Fibroblast of skin of right quadriceps (primary cell): Measurements from ENCODE around the gene TMEM121B.
A peak's percentile ranks its signal among the peaks of the same experiment; 100 is the strongest.

Experiments
- DNase-seq: peaks from one replicate; pipeline ENCODE4 v3.0.0-alpha.2; 2013

TMEM121B gene

GRCh38 chr22:17137861-17138425 lies 16.8 kb upstream of the TMEM121B start:
- no peak for DNase-seq

DNA sequence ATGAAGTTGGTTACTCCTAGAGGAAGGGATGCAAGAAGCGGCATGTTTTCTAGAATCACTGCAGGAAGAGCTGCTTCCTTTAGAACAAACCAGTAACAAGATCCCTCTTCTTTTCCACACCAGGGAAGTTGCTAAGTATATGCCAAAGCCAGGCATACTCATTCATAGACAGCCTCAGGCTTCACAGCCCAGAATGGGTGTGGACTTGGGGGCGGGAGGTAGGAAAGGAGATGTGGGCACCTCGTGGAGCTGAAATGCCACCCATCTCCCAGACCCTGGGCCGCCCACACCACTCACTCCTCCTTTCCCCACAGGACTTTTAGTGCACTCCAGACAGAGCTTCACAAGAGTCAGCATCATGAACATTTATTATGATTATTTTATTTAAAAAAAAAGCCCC lies 16.0 kb upstream of the TMEM121B start:
- DNase-seq = no peak

DNA sequence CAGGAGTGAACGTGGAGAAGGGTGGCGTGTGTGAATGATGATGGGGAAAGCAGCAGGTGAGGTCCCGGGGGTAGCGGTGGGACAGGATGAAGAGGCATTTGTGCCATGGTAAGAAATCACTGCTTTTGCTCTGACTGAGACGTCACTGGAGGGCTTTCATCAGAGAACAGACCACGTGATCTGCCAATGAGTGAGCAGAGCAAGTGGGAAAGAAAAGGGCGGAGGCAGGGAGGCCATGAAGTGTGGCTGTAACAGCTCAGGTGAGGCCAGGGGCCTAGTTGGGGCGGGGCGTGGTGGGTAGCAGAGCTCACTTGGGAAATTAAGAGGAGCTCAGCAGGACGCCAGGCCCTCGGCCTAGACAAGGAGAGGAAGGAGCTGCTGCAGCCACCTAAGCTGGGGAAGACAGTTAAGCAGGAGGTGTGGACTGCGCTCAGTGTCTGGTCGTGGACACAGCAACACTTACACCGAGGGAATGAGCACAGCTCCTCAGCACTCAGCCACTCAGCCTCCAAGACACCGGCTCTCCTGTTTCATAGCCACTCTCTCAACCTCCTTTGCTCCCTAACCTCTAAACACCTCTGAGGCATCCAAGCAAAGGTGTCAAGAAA lies 14.1 kb upstream of the TMEM121B start:
- no peak for DNase-seq

DNA sequence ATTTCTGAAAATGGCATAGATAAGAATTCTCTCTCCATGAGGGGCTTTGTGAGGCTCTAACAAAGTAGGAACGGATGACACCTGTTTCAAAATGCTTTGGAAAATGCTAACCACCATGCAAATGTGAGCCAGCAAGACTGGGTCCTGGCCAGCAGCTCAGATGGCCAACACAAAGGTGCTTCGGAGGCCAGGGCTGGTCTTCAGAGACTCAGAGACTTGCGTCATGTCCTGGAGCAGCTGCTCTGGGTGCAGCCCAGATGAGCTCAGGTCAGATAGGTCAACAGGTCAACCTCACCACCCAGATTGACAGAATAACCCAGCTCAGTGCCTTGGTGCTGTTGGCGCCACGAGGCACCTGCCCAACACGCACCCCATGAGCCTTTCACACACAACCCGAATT lies 12.0 kb upstream of the TMEM121B start:
- no peak for DNase-seq

- no peak for DNase-seq
Observed at GRCh38 chr22:17132112-17132511, 11.0 kb upstream of the TMEM121B start.

- DNase-seq = no peak
Observed at GRCh38 chr22:17131686-17132085, 10.5 kb upstream of the TMEM121B start.

DNA sequence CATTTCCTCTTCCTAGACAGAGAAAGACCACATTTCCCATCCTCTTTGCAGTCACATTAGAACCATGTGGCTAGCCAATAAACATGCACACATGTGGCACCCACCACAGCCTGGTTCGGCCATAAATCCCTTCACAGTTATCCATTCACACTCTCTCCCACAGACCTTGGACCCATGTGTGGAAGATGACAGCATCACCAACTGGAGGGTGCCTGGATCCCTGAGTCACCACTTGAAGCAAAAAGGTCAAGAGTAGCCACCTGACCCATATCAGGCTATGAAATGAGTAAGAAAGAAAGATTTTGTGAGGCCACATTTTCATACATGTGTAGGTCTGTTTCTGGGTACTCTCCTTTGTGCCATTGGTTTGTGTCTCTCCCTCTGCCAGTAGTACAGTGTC lies 9.0 kb upstream of the TMEM121B start:
- DNase-seq = peak; percentile 7

- DNase-seq = no peak
Observed at GRCh38 chr22:17120711-17121232, 388 bp downstream of the TMEM121B start.

GRCh38 chr22:17120281-17120680 lies 879 bp downstream of the TMEM121B start:
- peak; percentile 9 for DNase-seq

- no peak for DNase-seq
Observed at GRCh38 chr22:17119481-17120202, 1.5 kb downstream of the TMEM121B start.

DNA sequence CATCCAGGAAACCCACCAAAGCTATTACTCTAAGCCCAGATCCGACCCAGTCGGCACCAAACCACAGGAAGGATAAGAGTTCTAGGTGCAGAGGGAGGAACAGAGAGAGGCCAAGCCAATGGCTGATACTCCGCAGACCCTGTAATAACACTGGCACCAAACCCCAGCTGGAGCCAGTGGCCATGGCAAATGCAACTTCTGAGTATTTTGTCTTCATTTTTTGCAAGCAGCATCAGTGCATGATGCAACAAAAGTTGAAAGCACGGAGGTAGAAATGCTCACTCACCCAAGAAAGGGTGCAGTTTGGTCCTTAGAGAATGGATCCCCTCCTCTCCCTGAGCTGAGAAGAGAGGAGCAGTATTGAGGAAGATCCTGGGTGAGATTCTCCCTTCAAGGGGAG lies 2.8 kb downstream of the TMEM121B start:
- DNase-seq = no peak

- no peak for DNase-seq
Observed at GRCh38 chr22:17117890-17118289, 3.3 kb downstream of the TMEM121B start.

DNA sequence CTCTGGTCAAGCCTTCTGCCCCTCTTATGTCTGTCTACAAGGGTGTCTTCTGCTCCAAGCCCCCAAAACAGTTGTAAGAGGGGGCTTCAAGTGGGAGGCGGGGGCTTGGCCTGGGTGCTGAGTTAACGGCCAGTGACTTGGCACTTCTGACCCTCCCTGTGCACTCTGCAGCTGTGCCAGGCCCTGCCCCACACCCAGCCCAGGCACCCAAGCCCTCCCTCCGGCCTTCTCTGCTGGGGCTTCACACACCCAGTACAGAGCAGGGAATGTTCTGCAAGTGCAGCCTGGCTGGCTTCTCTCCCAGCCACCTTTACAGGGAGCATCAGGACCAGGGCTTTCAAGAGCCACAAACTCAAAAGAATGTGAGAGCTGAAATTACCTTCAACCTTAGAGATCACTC lies 3.8 kb downstream of the TMEM121B start:
- DNase-seq = no peak

DNA sequence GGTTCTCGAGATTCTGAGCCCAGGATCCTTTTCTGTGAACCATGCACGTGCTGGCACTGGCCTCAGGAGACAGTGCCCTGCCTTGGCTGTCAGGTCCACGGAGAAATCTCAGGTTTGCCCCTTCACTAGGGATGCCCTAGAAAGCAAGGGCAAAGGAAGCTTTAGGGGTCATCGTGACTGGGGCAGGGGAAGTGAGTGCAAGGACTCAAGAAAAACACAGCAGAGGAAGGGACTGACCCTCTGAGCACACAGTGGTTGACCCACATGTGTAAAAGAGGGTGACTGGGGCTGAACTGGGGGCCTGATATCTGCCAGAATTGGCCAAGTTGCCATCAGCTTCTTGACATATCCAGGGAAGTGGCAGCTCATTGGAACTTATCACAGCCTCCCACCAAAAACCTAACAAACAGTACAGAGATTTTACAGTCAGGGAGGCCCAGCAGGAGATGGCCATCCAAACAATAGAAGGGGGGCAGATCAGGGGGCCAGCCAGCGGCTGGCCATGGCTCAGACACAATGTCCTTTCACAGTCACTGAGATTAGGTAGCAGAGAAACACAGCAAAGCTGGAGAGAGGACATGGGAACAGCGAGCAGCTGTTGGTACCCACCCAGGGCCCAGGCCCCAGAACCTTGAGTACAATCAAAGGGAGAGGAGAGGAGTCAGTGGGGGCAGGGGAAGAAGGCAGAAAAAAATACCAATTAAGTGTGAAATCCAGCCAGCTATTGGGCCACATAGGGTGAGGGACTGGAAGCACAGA lies 4.4 kb downstream of the TMEM121B start:
- no peak for DNase-seq

GRCh38 chr22:17115945-17116565 lies 5.1 kb downstream of the TMEM121B start:
- no peak for DNase-seq

DNA sequence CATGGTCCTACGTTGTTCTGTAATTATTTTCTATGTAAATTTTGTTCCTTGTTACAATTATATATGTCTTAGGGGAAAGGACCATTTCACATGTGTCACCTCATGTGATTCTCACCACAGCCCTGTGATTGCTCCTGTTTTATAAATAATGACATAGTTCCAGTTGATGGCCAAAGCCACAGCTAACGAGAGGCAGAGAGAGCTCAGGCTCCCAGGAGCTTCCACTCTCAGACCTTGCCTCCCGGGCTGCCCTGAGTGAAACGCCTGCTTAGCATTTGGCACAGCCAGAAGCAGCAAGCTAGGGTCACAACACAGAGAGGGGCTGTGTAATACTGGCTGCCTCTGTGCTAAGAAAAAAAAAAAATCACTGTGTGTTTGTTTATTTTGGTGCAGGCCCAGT lies 5.9 kb downstream of the TMEM121B start:
- DNase-seq = no peak

GRCh38 chr22:17114898-17115235 lies 6.3 kb downstream of the TMEM121B start:
- DNase-seq = no peak

- DNase-seq = no peak
Observed at GRCh38 chr22:17114173-17114897, 6.8 kb downstream of the TMEM121B start.

DNA sequence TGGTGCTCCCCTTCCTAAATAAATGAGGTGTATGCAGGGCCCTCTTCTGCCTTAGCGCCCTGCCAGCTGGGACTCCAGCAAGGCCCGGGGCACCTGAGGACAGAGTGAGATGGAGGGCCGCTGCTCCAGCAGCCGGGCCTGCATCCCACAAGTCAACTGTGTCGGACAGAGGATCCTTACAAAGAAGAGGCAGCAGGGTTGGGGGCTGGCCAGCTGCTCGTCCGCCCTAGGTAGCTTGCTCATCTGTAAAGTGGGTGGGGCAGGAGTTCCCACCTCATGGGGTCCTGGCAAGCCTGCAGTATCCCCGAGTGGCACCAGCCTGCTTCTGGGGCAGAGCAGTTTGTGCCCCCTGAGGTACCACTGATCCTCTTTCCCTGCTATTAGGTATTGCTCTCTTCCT lies 7.6 kb downstream of the TMEM121B start:
- no peak for DNase-seq

DNA sequence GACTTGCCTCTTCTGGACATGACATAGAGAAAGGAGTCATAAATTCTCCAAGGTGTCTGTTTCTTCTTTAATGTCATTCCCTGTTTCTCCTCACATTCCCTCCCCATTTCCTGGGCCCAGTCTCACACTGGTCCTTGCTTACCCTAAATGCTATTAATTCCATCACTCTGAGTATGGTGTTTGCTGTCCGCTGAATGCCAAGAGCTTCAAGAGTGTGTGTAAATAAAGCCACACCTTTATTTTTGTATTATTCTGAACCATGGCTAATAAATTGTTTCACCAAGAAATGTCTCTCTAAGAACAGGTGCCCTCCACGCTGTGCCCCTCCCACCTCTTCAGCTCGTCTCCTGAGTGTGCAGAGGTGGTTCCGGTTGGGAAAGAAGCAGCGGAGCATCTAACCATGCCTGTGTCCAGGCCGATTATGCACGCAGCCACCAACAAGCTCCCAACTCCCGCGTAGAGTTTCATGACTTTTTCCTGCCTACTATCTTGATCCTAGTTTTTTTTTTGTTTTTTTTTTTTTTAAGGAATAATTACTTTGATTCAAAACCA lies 8.6 kb downstream of the TMEM121B start:
- DNase-seq = no peak

DNA sequence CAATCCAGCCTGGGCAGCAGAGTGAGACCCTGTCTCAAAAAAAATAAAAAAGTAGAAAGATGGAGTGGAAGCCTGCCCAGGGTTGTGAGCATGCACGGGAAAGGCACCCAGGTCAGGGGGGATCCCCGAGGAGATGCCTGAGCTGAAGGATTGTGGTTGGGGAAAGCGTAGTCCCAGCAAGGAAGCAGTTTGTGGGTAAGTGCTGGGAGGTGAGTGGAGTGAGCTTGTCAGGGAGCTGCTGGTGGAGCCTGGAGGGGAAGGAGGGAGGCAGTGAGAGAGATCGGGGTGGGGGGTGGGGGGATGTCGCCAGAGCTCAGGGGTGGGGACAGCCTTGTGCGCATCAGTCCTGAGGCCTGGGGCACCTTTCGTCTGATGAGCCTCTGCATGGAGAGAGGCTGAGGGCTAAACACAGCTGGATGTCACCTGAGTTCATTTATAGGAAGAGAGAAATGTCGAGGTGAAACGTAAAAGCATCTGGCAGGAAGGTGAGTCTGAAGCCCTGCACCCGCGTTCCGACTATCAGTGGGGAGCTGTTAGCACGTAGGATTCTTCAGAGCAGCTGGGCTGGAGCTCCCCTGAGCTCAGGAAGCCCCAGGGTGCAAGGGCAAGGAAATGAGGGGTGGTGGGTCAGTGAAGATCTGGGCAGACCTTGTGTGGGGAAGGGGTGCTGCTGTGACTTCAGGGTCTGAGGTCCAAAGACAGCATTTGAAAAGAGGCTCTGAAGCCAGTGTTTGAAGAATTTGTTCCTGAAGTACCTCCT lies 10.2 kb downstream of the TMEM121B start:
- no peak for DNase-seq
